ENCODE measurements around the gene PDZD4. TPM values are rescaled to one million over a fixed set of nuclear protein-coding genes. Genes with fewer than 3 reads are reported as not detected.

The PDZD4 gene
- total RNA-seq, 4 donors from 2014 or later = 3.2 to 7.0 (median 4.5) TPM

- Histone ChIP-seq H3K36me3 (peaks cover 0 to 11% of the 10 kb centered on the region in 2 donors), H3K27ac (no peak overlapping the region), H3K9me3 (no peaks in the 10 kb centered on the region), H3K4me1 (no peaks in the 10 kb centered on the region), H3K4me3 (replicated peaks in 1 of 3) (no peak overlapping the region), H3K27me3 (no peaks in the 10 kb centered on the region)
- TF ChIP-seq CTCF (IDR thresholded peaks at IDR 0.05) (no peak), POLR2A (IDR thresholded peaks at IDR 0.05) (no peak)
- 59 to 79% methylated on average over 7 to 13 of the region's 24 CpGs for WGBS, 2 donors
- no peak for DNase-seq
- intact Hi-C loops (cut with DNase I) = no loop called here
Observed at GRCh38 chrX:153783378-153784013, 46.8 kb downstream of the PDZD4 start.

GRCh38 chrX:153782871-153783270 is 47.5 kb downstream of the PDZD4 start:
- intact Hi-C loops (cut with DNase I) = no loop called here
- DNase-seq = no peak
- Histone ChIP-seq H3K27ac (no peak overlapping the region), H3K27me3 (no peaks in the 10 kb centered on the region), H3K36me3 (peaks cover 0 to 11% of the 10 kb centered on the region in 2 donors), H3K9me3 (no peaks in the 10 kb centered on the region), H3K4me1 (no peaks in the 10 kb centered on the region), H3K4me3 (replicated peaks in 1 of 3) (no peak overlapping the region)
- no CpG with 5 or more reads among the region's 14 CpGs for WGBS, 2 donors
- TF ChIP-seq POLR2A (IDR thresholded peaks at IDR 0.05) (no peak), CTCF (IDR thresholded peaks at IDR 0.05) (no peak)

- TF ChIP-seq CTCF (IDR thresholded peaks at IDR 0.05) = no peak
- TF ChIP-seq POLR2A (IDR thresholded peaks at IDR 0.05) = no peak
- no peak overlapping the region for H3K27ac ChIP-seq
- no peaks in the 10 kb centered on the region for H3K9me3 ChIP-seq
- 45% methylated on average over 4 of the region's 11 CpGs; no CpG with 5 or more reads in 1 of the 2 donors for WGBS, 2 donors
- no peak for DNase-seq
- H3K36me3 ChIP-seq = peaks cover 0 to 9% of the 10 kb centered on the region in 2 donors
- intact Hi-C loops (cut with DNase I) = no loop called here
- H3K27me3 ChIP-seq = no peaks in the 10 kb centered on the region
- H3K4me3 ChIP-seq (replicated peaks in 1 of 3) = no peak overlapping the region
- H3K4me1 ChIP-seq = no peaks in the 10 kb centered on the region
Observed at GRCh38 chrX:153782313-153782712, 48.0 kb downstream of the PDZD4 start.

- 85% methylated on average over 9 of the region's 24 CpGs; no CpG with 5 or more reads in 1 of the 2 donors for WGBS, 2 donors
- Histone ChIP-seq H3K4me1 (no peaks in the 10 kb centered on the region), H3K36me3 (peaks cover 0 to 3% of the 10 kb centered on the region in 2 donors), H3K4me3 (replicated peaks in 1 of 3) (no peak overlapping the region), H3K9me3 (no peaks in the 10 kb centered on the region), H3K27me3 (no peaks in the 10 kb centered on the region), H3K27ac (no peak overlapping the region)
- DNase-seq = no peak
- TF ChIP-seq POLR2A (IDR thresholded peaks at IDR 0.05) (no peak), CTCF (IDR thresholded peaks at IDR 0.05) (no peak)
- intact Hi-C loops (cut with DNase I) = no loop called here
Observed at GRCh38 chrX:153781428-153782047, 48.8 kb downstream of the PDZD4 start.

GRCh38 chrX:153780678-153781427 is 49.5 kb downstream of the PDZD4 start, which contains the start of gene SRPK3:
Gene SRPK3 (plus strand): TSS chrX:153781041. CDS start chrX:153781087, 46 bp downstream.
- no CpG with 5 or more reads among the region's 52 CpGs for WGBS, 2 donors
- H3K36me3 ChIP-seq = no peaks in the 10 kb centered on the region
- DNase-seq = no peak
- intact Hi-C loops (cut with DNase I) = no loop called here
- H3K4me1 ChIP-seq = no peaks in the 10 kb centered on the region
- no peaks in the 10 kb centered on the region for H3K9me3 ChIP-seq
- no peak within 1 kb of the TSS for H3K27ac ChIP-seq
- TF ChIP-seq CTCF (IDR thresholded peaks at IDR 0.05) (no peak), POLR2A (IDR thresholded peaks at IDR 0.05) (no peak)
- H3K4me3 ChIP-seq (replicated peaks in 1 of 3) = no peak within 1 kb of the TSS
- H3K27me3 ChIP-seq = no peaks in the 10 kb centered on the region

Measured in thyroid gland (tissue), 4 donors.